HepG2 (cell line): ENCODE results near the gene ZNF732.

Experiments used
- FOXK1 ChIP-seq: sonication (generic); formaldehyde crosslinking; IDR thresholded peaks from 2 replicates; pipeline ENCODE4 v1.4.0; 2020; ENCODE audit warnings: low read depth, missing genetic modification reagents, borderline replicate concordance
- ZNF143 ChIP-seq: sonication (generic); formaldehyde crosslinking; IDR thresholded peaks from 2 replicates; pipeline ENCODE4 v1.4.0; 2020; ENCODE audit warnings: missing genetic modification reagents

DNA sequence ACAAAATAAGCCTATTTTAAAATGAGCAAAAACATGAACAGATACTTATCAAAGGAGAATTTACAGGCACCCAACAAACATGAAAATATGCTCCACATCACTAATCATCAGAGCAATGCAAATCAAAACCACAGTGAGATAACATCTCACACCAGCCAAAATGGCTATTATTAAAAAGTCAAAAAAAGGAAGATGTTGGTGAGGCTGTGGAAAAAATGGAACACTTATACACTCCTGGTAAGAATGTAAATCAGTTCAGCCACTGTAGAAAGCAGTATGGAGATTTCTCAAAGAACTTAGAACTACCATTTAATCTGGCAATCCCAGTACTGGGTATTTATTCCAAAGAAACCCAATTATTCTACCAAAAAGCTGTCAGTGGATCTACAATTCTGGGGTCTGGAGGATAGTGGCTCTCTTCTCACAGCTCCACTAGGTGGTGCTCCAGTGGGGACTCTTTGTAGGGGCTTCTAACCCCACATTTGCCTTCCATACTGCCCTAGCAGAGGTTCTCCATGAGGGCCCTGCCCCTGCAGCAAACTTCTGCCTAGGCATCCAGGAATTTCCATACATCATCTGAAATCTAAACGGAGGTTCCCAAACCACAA, 9.1 kb upstream of the ZNF732 start:
- no peak for TF ChIP-seq ZNF143
- TF ChIP-seq FOXK1 (CRISPR knock-in tag), result no peak
